Activated naive CD4-positive, alpha-beta T cell (primary cell): ENCODE measurements around the gene SERPINE2.

Source experiments
- DNase-seq, 4 experiments: peaks; one replicate each; lab custom pipeline; 2025; lab: John Stamatoyannopoulos, UW

SERPINE2 gene

GRCh38 chr2:223973606-223974005 lies 65.5 kb downstream of the SERPINE2 start:
- no peak for DNase-seq

- DNase-seq, result no peak
These were observed 66.4 kb downstream of the SERPINE2 start for GRCh38 chr2:223972656-223973102.

- DNase-seq, result no peak
These were observed 67.4 kb downstream of the SERPINE2 start for GRCh38 chr2:223971731-223972130.

- peak in 1 of 4 experiments; percentile 15 for DNase-seq
These were observed 68.5 kb downstream of the SERPINE2 start for GRCh38 chr2:223970343-223971128.

GRCh38 chr2:223969856-223970255 lies 69.2 kb downstream of the SERPINE2 start:
- DNase-seq, result no peak

GRCh38 chr2:223969315-223969714 lies 69.8 kb downstream of the SERPINE2 start:
- DNase-seq, result no peak

- no peak for DNase-seq
These were observed 71.1 kb downstream of the SERPINE2 start for GRCh38 chr2:223967981-223968380.

GRCh38 chr2:223959688-223960087 lies 79.4 kb downstream of the SERPINE2 start:
- no peak for DNase-seq

GRCh38 chr2:223957092-223957851 lies 81.8 kb downstream of the SERPINE2 start, which contains the start of gene MRPL44:
MRPL44 (plus strand) TSS chr2:223957463; CDS start chr2:223957473, 10 bp downstream.
- DNase-seq, result peak; percentile 93 to 99 (median 96)

GRCh38 chr2:223956300-223956699 lies 82.8 kb downstream of the SERPINE2 start:
- no peak for DNase-seq

GRCh38 chr2:223954401-223954800 lies 84.7 kb downstream of the SERPINE2 start:
- DNase-seq, result no peak

- DNase-seq, result no peak
These were observed 86.7 kb downstream of the SERPINE2 start for GRCh38 chr2:223952280-223952968.

- DNase-seq, result no peak
These were observed 88.4 kb downstream of the SERPINE2 start for GRCh38 chr2:223950448-223951347.

- DNase-seq, result no peak
These were observed 89.7 kb downstream of the SERPINE2 start for GRCh38 chr2:223949241-223949840.

GRCh38 chr2:223947711-223948205 lies 91.3 kb downstream of the SERPINE2 start:
- no peak for DNase-seq

GRCh38 chr2:223945755-223946154 lies 93.3 kb downstream of the SERPINE2 start:
- DNase-seq, result no peak

- DNase-seq, result peak; percentile 45 to 76 (median 56)
These were observed 94.2 kb downstream of the SERPINE2 start, which contains the start of gene WDFY1 for GRCh38 chr2:223944703-223945531. WDFY1 (minus strand) TSS chr2:223945335; CDS start chr2:223945284, 51 bp downstream.

- DNase-seq, result peak in 1 of 4 experiments; percentile 21
These were observed 94.9 kb downstream of the SERPINE2 start for GRCh38 chr2:223944166-223944702.

GRCh38 chr2:223943561-223944008 lies 95.5 kb downstream of the SERPINE2 start:
- DNase-seq, result no peak
